GM12865 (cell line): Measurements from ENCODE around the gene ARHGEF28.
A peak's percentile ranks its signal among the peaks of the same experiment; 100 is the strongest.

ENCODE experiments used
- DNase-seq: peaks from one replicate; pipeline ENCODE4 v3.0.0; 2010; ENCODE audit warnings: low read depth
- H3K4me3 ChIP-seq: 2 replicates; pipeline ENCODE4 v1.5.1; 2011; ENCODE audit warnings: mild to moderate bottlenecking, low read depth, low read length, control low read depth
- TF ChIP-seq, protein P1 (sequence below): IDR thresholded peaks from 2 replicates; pipeline ENCODE4 v1.5.1; 2011; ENCODE audit warnings: low read length, control low read depth, low read depth, inconsistent platforms; ENCODE audit not compliant: insufficient read depth; ENCODE audit errors: missing control alignments

The ARHGEF28 gene

DNA sequence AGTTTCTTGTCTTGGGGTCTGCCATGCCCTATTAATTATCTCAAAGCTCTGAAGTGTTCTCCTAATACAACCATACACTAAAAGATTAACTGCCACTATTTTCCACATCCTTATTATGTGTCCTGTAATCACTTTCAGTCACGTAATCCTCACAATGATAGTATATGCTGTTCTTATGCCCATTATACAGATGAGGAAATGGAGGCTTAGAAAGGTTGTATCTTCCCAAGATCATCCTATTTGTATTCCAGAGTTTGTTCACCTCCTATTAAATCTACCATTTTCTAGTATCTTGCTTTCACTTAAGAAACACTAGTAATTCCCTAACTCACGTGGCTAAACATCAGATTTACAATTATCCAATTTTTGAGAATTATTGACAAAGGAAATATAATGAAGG, 2.9 kb upstream of the ARHGEF28 start:
- no peak for DNase-seq
- TF ChIP-seq, protein P1, sequence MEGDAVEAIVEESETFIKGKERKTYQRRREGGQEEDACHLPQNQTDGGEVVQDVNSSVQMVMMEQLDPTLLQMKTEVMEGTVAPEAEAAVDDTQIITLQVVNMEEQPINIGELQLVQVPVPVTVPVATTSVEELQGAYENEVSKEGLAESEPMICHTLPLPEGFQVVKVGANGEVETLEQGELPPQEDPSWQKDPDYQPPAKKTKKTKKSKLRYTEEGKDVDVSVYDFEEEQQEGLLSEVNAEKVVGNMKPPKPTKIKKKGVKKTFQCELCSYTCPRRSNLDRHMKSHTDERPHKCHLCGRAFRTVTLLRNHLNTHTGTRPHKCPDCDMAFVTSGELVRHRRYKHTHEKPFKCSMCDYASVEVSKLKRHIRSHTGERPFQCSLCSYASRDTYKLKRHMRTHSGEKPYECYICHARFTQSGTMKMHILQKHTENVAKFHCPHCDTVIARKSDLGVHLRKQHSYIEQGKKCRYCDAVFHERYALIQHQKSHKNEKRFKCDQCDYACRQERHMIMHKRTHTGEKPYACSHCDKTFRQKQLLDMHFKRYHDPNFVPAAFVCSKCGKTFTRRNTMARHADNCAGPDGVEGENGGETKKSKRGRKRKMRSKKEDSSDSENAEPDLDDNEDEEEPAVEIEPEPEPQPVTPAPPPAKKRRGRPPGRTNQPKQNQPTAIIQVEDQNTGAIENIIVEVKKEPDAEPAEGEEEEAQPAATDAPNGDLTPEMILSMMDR, result no peak

DNA sequence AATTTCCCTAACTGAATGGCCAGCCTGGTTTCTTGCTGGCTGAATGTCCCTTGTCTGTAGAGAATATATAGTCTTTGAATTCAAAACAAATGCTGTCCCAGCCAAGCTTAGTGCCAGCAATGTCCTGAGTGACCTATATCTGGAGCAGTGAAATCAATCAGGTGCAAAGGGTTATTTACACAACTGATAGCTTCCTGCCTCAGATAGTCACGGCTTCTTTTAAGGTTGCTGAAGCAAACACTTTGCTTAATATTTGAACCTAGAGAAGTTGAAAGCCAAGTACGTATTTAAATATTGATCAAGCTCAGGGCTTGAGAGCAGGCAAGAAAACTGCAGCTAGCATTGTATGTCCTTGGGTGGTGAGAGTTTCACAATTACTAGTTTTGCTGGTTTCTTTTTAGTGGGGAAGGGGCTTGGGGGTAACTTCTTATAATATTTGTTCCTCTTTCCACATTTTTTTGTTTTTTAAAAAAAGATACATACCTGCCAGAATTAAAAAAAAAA, 2.0 kb upstream of the ARHGEF28 start:
- no peak overlapping the region for H3K4me3 ChIP-seq
- TF ChIP-seq, protein P1, result no peak
- peak; percentile 14 for DNase-seq

More for the DNA sequence above, 2.9 kb upstream of the ARHGEF28 start:
- H3K4me3 ChIP-seq, result no peak overlapping the region

DNA sequence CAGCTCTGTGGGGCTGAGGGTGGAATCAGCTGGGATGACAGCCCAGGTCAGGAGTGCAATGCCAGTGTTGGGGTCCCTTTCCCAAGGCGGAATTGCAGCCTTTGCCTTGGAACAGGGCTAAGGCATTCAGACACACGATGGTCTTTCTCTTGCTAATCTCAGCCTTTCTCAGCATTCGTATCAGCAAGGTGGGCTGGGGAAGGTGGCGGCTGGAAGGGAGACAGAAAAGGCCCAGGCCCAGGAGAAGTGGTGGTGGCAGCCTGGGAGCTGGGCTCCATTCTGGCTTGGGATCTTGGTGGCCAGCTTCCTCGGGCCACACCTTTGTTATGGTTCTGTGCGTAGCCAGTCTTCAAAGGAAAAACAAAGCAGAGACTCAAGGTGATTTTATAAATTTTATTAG, 1.1 kb upstream of the ARHGEF28 start:
- DNase-seq, result no peak
- peak overlapping the region; percentile 87 for H3K4me3 ChIP-seq
- TF ChIP-seq, protein P1, result no peak

DNA sequence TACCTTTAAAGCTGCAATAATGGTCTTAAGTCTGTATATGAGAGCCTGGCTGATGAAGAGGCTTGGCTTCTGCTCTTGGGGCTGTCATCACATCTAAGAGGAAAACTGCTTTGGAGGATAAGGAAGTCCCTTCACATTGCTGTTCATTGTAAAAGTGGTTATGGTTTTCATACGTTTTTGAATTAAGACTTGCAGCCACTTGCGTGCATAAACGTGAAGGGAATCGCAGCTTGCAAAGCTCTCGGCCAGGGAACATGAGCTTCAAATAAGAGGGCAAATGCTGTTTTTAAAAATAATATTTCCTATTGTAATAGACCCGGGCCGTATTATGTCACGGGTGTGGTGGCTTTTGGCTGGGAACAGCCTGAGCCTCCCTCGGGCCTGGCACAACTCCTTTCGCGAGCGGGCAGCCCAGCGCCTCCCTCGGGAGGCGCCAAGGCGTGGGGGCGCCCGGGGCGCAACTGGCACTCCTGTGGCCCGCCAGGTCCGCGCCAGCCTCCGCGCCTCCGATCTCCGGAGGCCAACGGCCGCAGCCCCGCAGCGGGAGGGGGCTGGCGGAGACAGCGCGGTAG, 538 bp upstream of the ARHGEF28 start:
- TF ChIP-seq, protein P1, result no peak
- DNase-seq, result peak; percentile 19
- H3K4me3 ChIP-seq, result peak overlapping the region; percentile 87

DNA sequence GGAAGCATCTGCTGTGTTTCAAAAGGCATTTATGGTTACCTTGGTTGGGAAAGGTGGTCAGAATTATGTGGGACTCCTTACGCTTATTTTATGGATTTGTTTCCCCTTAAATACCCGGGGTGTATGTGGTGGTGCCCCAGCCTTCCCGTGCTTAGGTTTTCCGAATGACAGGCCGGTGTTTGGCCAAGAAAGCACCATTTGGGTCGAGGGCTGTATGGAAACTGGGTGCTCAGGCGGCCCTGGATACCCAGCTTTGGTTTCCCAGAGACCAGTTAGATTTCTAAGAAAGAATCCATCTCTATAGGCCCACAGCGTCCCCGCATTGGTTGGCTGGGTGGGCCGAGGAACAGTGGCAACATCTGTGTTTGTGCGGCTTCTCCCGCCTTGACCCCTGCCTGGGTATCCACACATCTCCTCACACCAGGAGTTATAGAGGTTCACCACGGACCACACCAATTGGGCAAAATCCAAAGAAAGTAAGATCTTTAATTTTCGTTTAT, 868 bp downstream of the ARHGEF28 start:
- TF ChIP-seq, protein P1, result no peak

DNA sequence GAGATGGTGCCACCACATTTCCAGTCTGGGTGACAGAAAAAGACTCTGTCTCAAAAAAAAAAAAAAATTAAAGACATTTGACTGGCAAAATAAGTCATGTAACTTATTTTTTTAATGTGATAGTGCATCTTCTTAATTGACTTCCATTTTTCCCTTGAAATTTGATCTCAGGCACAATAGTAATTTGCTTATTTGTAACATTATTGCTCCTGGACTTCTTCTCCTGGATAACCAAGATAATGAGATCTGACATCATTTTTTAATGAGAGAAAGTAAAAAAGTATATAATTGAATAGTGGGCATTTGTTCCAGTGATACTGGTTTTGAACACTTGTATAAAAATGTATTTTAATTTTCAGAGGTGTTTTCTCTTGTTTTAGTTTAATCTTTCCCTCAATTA, 3.5 kb downstream of the ARHGEF28 start:
- DNase-seq, result no peak
- TF ChIP-seq, protein P1, result no peak
- H3K4me3 ChIP-seq, result no peak overlapping the region

More for the DNA sequence above, 868 bp downstream of the ARHGEF28 start:
- DNase-seq, result no peak
- peak overlapping the region; percentile 87 for H3K4me3 ChIP-seq

DNA sequence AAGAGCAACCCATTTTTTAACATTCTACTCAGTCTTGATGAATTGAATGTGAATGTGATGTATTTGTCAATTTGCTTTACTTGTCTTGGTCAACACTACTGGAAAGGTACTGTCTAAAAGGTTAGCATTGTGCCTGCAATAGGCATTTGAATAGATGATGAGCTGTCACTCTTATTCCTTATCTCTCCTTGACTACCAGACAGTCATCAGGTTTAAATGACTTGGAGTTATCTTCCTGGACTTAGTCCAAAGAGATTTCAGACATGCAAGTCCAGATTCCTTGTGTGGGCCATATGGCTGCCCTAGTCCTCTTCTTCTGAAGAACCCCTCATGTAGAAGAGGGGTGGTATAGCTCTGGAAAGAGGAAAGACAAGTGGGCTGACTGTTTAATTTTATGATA, 4.8 kb downstream of the ARHGEF28 start:
- TF ChIP-seq, protein P1, result no peak
- H3K4me3 ChIP-seq, result no peak overlapping the region
- DNase-seq, result no peak
